ENCODE measurements around the gene HINT1.
"Not testable (repeated sequence)": the region's sequence is repeated elsewhere in the genome, so short reads cannot be mapped to it uniquely, and the experiment has no call there.

HINT1 gene

DNA sequence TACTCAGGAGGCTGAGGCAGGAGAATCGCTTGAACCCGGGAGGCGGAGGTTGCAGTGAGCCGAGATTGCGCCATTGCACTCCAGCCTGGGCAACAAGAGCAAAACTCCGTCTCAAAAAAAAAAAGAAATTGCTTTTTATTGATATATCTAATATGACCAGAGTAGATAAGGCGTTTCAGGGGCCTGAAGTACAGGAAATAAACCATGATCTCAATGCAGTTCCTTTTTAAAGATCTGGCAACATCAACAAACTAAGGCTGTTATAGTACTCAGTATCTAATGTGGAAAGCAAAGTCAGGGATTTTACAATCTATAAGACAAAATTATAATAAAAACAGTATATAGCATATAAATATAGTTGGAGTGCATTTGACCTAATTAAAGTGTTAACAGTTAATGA is 28.8 kb upstream of the HINT1 start:
- not testable (repeated sequence) for H3K9me3 Mint-ChIP-seq, H3K27me3 Mint-ChIP-seq, H3K27ac Mint-ChIP-seq, H3K4me3 Mint-ChIP-seq, DNase-seq
- peaks cover 15% of the 10 kb centered on the region for H3K4me1 Mint-ChIP-seq (ENCODE audit: low read depth)
- H3K36me3 Mint-ChIP-seq (ENCODE audit: low read depth) = peaks cover 34% of the 10 kb centered on the region

DNA sequence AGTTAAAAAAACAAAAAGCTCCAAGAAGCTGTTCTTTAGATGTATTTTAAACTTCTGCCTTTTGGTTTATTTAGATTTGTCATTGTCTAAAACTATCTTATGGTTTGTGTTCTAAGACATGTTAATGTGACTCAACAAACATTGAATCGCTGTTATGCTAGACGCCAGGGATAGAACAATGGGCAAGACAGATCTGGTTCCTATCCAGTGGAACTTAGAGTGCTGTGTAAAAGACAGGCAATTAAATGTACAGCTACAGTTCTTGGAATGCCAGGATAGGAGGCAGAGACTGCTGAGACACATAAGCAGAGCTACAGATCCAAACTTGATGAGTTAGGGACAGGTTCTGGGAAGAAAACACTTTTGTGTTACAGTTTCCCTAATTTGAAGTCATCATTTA is 28.1 kb upstream of the HINT1 start:
- Mint-ChIP-seq H3K9me3 (no peaks in the 10 kb centered on the region), H3K4me1 (ENCODE audit: low read depth) (peaks cover 10% of the 10 kb centered on the region), H3K4me3 (no peak overlapping the region), H3K27ac (no peak overlapping the region), H3K36me3 (ENCODE audit: low read depth) (peaks cover 34% of the 10 kb centered on the region), H3K27me3 (no peaks in the 10 kb centered on the region)
- no peak for DNase-seq

DNA sequence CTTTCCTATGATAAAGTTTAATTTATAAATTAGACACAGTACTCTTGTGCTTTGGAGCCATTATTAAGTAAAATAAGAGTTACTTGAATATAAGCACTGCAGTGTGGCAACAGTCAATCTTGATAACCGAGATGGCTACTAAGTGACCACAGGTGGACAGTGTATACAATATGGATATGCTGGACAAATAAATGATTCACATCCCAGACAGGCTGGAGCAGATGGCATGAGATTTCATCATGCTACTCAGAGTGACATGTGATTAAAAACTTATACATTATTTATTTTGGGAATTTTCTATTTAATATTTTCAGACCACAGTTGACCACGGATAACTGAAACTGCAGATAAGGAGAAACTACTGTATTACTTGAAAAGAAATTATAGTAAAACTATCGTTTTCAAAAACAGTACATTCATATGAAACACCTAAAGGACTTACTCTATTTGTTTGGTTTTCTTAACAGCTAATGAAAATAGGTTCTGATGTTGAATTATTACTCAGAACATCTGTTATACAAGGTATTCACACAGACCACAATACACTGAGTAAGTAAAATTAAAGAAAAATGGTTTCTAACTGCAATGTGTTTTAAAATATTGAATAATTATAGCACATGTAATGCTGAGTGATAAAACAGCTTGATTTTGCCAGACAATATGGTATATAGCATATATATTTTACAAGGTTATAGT is 21.7 kb upstream of the HINT1 start:
- peaks cover 5% of the 10 kb centered on the region for H3K4me1 Mint-ChIP-seq (ENCODE audit: low read depth)
- H3K9me3 Mint-ChIP-seq = no peaks in the 10 kb centered on the region
- peaks cover 62% of the 10 kb centered on the region for H3K36me3 Mint-ChIP-seq (ENCODE audit: low read depth)
- H3K27ac Mint-ChIP-seq = no peak overlapping the region
- DNase-seq = no peak
- H3K4me3 Mint-ChIP-seq = no peak overlapping the region
- no peaks in the 10 kb centered on the region for H3K27me3 Mint-ChIP-seq

DNA sequence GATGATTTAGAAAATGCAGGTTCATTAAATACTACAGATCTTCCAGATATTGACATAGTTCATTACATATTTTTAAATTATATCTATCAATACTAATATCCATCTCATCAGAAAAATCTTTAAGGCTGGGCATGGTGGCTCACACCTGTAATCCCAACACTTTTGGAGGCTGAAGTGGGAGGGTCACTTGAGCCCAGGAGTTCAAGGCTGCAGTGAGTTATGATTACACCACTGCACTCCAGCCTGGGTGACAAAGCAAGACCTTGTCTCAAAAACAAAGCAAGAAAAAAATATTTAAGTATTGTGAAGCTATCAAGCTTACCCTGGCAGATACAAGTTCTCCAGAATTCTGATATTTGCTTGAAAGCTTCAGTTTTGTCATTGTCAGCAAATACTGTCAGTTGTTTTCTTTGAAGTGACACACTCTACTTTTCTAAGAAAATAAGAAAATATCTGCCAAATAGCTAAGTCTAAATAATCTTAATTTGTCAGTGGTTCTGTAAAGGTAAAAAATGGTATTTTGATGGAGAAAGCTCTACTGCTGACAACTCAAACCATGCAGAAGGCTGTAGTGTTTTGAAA is 20.6 kb upstream of the HINT1 start:
- no peak for DNase-seq
- no peak overlapping the region for H3K4me3 Mint-ChIP-seq
- no peaks in the 10 kb centered on the region for H3K27me3 Mint-ChIP-seq
- no peak overlapping the region for H3K27ac Mint-ChIP-seq
- peaks cover 4% of the 10 kb centered on the region for H3K4me1 Mint-ChIP-seq (ENCODE audit: low read depth)
- H3K36me3 Mint-ChIP-seq (ENCODE audit: low read depth) = peaks cover 59% of the 10 kb centered on the region
- H3K9me3 Mint-ChIP-seq = no peaks in the 10 kb centered on the region

DNA sequence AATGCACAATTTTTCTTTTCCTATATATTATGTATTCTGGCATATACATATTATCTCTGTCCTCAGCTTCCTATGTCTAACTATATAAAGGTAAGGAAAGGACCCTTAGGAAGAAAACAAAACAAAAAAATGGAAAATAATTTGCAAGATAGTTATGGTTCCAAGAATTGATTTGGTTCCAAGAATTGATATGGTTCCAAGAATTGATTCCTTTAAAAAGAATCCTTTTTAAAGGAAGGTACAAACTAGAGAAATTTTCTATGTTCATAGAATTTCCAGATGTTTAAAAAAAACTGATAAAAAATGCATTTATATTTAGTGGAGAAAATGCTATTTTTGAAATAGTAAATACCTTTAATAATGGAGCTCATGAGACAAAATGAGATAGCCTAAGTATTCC is 17.8 kb upstream of the HINT1 start:
- H3K4me1 Mint-ChIP-seq (ENCODE audit: low read depth) = peaks cover 11% of the 10 kb centered on the region
- H3K36me3 Mint-ChIP-seq (ENCODE audit: low read depth) = peaks cover 43% of the 10 kb centered on the region
- no peaks in the 10 kb centered on the region for H3K9me3 Mint-ChIP-seq
- H3K27me3 Mint-ChIP-seq = no peaks in the 10 kb centered on the region
- H3K4me3 Mint-ChIP-seq = no peak overlapping the region
- no peak overlapping the region for H3K27ac Mint-ChIP-seq
- DNase-seq = no peak

DNA sequence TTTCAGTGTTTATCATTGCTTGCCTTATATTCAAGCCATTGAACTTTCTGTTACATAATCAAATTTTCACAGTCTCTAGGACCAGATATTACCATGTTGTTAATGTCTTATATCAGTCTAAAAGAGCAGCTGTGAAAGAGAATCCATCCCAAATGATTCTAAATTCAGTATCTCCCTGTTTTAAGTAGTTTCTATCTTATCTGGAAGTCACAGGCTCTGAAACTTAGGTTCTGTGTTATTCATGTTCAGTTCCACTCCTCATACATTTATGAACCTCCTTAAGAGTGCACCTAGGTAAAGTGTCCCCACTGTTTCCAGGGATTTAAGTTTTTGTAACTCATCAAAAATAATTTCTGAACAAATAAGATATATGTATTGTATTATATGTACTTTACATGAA is 15.4 kb upstream of the HINT1 start:
- H3K4me3 Mint-ChIP-seq = no peak overlapping the region
- no peak overlapping the region for H3K27ac Mint-ChIP-seq
- peaks cover 21% of the 10 kb centered on the region for H3K4me1 Mint-ChIP-seq (ENCODE audit: low read depth)
- DNase-seq = no peak
- peaks cover 33% of the 10 kb centered on the region for H3K36me3 Mint-ChIP-seq (ENCODE audit: low read depth)
- no peaks in the 10 kb centered on the region for H3K27me3 Mint-ChIP-seq
- no peaks in the 10 kb centered on the region for H3K9me3 Mint-ChIP-seq

DNA sequence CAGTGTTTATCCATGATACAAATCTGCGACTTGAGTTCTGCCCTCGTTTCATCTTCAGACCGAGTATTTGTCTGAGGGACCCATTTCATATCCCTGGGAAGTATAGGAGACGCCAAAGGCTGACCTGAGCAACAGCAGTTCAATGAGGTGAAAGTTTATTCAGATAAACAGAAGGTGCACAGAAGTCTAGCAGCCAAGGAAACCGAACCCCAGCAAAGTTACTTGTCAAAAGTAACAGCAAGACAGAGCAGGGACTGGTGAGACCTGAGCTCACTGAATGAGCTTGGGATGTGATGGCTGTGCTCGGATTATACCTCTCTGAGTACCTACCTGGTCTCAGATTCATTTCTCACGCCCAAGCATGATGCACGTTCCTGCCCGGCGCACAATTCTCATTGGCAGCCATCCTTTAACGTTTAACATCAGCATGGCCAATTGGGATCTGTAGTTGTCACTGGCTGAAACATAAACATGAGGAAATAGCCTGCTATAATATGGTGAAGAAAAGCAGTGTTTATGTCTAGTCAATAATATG is 6.3 kb upstream of the HINT1 start:
- DNase-seq = peak; percentile 45
- H3K27me3 Mint-ChIP-seq = no peaks in the 10 kb centered on the region

DNA sequence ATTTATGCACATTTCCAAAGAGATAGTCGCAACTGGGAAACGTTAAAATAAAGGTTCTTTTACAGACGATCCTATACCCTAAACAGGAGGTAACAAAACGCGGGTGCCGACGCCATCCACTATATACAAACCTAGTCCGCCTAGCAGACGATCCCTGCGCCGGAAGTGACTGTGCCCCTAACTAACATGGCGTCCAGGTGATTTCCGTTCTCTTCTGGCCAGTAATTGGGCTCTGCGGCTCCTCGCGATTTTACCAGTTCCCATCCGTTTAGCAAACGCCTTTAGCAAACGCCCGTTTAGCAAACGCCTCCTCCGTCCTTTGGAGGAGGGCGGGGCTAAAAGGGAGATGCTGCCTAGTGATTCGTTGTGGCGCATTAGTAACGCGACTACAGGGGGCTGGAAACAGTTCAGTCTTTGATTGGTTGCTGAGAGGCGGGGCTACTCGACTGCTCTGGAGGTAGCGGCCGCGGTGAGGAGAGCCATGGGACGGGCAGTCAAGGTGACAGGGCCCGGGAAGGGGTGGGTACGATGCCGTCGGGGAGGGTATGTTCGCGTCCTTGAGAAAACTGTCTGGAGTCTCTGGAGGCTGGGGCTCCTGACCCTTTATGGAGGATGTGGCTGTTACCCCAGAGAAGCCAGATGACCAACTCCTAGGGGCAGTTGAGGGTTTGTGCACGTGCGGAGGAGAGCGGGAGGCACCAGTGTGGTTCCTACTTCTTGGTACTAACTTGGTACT is 5.7 kb upstream of the HINT1 start, which contains the start of gene LYRM7:
Gene LYRM7, plus strand, starts transcription at position 405 of the 736 bp plus-strand sequence. Its CDS starts 77 bp downstream, at position 482.
- Mint-ChIP-seq H3K27ac (peak within 1 kb of the TSS; percentile 97), H3K36me3 (ENCODE audit: low read depth) (peaks cover 19% of the 10 kb centered on the region), H3K4me1 (ENCODE audit: low read depth) (peaks cover 44% of the 10 kb centered on the region), H3K27me3 (no peaks in the 10 kb centered on the region), H3K4me3 (peak within 1 kb of the TSS; percentile 94), H3K9me3 (no peaks in the 10 kb centered on the region)
- peak; percentile 90 for DNase-seq

More for the DNA sequence above, 6.3 kb upstream of the HINT1 start:
- Mint-ChIP-seq H3K9me3 (no peaks in the 10 kb centered on the region), H3K4me3 (peak overlapping the region; percentile 94), H3K36me3 (ENCODE audit: low read depth) (peaks cover 21% of the 10 kb centered on the region), H3K27ac (peak overlapping the region; percentile 97), H3K4me1 (ENCODE audit: low read depth) (peaks cover 40% of the 10 kb centered on the region)

DNA sequence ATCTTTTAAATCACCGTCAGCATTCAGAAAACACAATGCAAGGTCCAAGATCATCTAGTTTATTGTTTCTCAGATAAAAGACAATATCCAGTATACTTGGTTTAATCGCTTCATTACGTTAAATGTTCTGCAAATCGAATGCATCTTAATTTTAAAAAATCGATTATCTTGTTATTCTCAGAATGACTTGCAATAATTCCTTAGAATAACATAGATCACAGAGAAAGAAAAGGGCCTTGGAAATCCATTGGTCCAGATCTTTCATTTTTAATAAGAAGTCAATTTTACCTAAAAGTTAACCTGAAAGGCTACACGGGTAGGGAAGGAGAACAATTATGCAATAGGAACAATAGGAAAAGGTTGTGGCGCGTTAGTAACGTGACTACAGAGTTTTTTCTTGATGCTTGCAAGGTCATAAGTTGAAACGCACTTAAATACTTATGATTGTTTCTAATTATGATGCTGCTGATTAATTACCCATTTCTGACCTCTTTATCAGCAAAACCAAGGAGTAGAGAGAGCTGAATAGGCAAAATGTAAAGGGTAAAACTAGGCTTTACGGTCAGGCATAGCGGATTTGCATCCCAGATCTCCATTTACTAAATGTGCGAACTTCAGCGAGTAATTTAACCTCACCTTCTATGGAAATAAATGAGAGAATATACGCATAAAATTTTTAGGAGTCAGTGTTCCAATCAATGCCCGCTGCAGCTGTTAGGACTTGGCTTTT is 4.9 kb upstream of the HINT1 start:
- DNase-seq = no peak
- H3K4me1 Mint-ChIP-seq (ENCODE audit: low read depth) = peaks cover 49% of the 10 kb centered on the region
- peak overlapping the region; percentile 94 for H3K4me3 Mint-ChIP-seq
- no peaks in the 10 kb centered on the region for H3K9me3 Mint-ChIP-seq
- H3K27ac Mint-ChIP-seq = peak overlapping the region; percentile 97
- peaks cover 20% of the 10 kb centered on the region for H3K36me3 Mint-ChIP-seq (ENCODE audit: low read depth)
- H3K27me3 Mint-ChIP-seq = no peaks in the 10 kb centered on the region

DNA sequence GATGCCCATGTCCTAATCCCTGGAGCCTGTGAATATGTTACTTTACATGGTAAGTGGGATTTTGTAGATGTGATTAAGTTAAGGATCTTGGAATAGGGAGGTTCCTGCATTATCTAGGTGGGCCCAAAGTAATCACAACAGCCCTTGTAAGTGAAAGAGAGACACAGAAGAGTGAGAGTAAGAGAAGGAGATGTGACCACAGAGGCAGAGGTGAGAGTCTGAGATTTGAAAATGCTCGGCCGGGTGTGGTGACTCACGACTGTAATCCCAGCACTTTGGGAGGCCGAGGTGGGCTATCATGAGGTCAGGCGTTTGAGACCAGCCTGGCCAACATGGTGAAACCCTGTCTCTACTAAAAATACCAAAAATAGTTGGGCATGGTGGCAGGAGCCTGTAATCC is 2.6 kb upstream of the HINT1 start:
- no peak overlapping the region for H3K4me3 Mint-ChIP-seq

DNA sequence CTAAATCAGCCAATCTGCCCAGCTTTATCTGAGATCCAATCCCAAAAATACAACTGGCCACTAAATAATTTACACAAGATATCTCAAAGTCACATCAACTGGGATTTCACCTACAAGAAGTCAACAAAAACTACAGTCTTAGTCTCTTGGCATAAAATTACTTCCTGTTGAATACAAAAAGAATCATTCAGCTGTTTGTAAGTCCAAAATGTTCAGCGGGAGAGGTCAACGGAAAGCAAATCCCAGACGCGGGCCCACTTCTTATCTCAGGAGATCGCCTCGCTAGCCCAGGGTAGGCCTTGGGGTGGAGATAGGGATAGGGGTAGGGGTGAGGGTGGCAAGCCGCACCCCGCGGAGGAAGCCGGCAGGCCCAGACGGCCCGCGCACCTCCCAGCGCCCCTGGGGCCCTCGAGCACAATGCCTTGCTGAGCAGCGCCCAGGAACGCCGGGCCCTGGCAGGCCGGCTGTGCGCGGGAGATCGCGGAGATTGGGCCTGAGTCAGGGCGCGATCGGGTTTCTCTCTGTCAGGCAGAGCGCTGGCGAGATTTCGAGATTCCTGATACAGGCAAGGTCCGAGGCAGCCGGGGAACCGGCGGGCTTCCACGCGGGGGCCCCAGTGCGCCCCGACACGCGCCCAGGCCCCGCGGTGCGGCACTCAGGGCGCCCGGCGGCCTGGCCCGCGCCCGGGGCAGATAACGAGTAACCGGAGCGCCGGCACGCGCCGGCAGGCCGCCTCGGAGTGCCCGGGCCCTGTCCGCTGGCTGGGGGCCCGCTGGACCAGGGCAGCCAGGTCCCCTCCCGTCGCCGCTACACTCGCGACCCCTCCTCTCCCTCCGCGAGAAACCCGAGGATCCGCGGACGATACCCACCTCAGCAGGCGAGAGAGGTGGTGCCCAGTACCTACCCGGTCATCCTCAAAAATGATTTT is 601 bp downstream of the HINT1 start:
- Mint-ChIP-seq H3K4me1 (ENCODE audit: low read depth) (peaks cover 49% of the 10 kb centered on the region), H3K9me3 (no peaks in the 10 kb centered on the region), H3K4me3 (peak overlapping the region; percentile 97), H3K27me3 (no peaks in the 10 kb centered on the region), H3K27ac (peak overlapping the region; percentile 99), H3K36me3 (ENCODE audit: low read depth) (peaks cover 54% of the 10 kb centered on the region)
- DNase-seq = peak; percentile 83

More for the DNA sequence above, 2.6 kb upstream of the HINT1 start:
- Mint-ChIP-seq H3K27me3 (no peaks in the 10 kb centered on the region), H3K9me3 (no peaks in the 10 kb centered on the region), H3K4me1 (ENCODE audit: low read depth) (peaks cover 38% of the 10 kb centered on the region), H3K36me3 (ENCODE audit: low read depth) (peaks cover 32% of the 10 kb centered on the region), H3K27ac (no peak overlapping the region)
- no peak for DNase-seq

DNA sequence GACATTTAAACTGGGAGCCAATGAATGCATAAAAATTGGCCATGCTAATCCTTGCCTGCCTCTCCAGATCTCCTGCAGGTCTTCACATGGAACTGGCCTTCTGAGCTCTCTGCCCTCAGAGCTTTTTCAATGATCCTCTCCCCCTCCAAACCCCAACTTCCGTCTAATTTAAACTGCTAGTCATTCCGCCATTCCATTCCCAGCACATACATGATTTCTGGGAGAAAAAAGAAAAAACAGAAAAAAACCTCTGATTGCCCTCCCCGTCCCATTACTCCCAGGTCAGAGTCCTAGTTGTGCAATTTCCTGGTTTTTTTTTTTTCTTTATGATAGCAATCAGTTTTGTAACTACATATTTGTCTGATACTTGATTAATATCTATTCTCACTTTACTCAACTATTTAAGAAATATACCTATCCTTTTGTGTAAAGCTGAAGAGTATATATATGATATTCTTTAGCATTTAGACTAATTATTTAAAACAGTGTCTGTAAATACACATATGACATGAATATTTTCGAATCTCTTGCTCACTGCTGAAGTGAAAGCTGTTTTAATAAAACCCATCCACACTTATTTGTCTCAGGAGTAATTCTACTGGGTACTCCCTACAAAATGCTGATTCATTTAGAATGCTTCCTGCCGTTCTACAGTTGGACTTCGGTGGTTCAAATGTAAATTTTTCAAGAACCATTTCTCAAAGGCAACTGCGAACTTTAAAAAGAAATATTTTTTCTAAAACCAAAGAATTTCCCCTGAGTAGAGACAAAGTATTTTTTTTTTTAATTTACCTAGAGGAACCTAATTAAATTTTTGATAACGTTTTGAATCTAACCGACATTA is 1.6 kb downstream of the HINT1 start:
- Mint-ChIP-seq H3K27ac (peak overlapping the region; percentile 96), H3K4me1 (ENCODE audit: low read depth) (peaks cover 54% of the 10 kb centered on the region), H3K4me3 (peak overlapping the region; percentile 92), H3K27me3 (no peaks in the 10 kb centered on the region), H3K9me3 (no peaks in the 10 kb centered on the region), H3K36me3 (ENCODE audit: low read depth) (peaks cover 64% of the 10 kb centered on the region)
- DNase-seq = no peak

DNA sequence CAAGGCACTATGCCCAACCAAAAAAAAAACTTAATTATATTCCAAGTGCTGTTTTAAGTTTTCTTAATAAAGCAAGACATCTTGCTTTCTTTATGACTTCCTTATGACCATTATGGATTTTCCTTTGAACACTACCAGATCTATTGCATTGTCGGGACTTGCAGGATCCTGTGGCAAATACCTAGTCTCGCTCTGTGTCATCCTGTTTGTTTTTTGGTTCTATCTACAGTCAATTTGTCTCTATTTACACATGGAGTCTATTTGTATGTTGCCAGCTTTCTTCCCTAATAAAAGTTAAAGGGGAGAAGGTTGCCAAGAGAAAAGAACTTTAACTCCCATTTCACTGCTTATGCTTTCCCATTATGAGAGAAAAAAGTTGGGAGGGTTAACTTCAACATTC is 4.9 kb downstream of the HINT1 start:
- Mint-ChIP-seq H3K4me3 (no peak overlapping the region), H3K9me3 (no peaks in the 10 kb centered on the region), H3K36me3 (ENCODE audit: low read depth) (peaks cover 95% of the 10 kb centered on the region), H3K27me3 (no peaks in the 10 kb centered on the region), H3K4me1 (ENCODE audit: low read depth) (peaks cover 50% of the 10 kb centered on the region), H3K27ac (peak overlapping the region; percentile 77)
- no peak for DNase-seq
